Measurements from ENCODE around the gene PCBP3. TPM values are rescaled to one million over a fixed set of nuclear protein-coding genes. Genes with fewer than 3 reads are reported as not detected.

PCBP3 gene
- total and polyA plus RNA-seq, 2 of the 13 experiments (the other 11 are each of a cell fraction or from before 2014, with no cell fraction given) = not detected

DNA sequence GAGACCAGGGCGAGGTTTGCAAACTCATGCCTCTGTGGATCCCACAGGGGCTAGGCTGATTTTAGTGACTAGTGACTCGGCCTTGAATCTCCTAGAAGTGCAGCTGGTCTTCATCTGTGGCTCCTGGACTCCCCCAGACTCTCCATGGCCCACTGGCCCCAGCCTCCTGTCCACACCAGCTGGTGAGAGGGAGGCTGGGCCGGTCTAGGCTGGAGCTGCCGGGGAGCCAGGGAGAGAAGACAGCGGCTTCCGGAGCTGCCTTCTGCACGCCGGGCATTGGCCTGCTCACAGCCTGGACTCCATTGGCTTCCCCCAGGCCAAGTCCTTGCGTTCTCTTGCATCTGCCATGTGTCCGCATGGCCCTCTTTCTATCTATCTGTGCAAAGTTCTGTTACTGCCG, 285.9 kb downstream of the PCBP3 start:
- Histone ChIP-seq H3K79me2 (ENCODE audit: insufficient read depth, low read length) (no peaks in the 10 kb centered on the region), H3K4me3 (replicated peaks in 1 of 3; ENCODE audit: insufficient read depth in 1 of 3, low read depth in 2 of 3, low read length in 3 of 3) (no peak overlapping the region), H4K20me1 (ENCODE audit: insufficient read depth, low read length) (no peaks in the 10 kb centered on the region), H3K27me3 (ENCODE audit: control insufficient read depth in 1 of 2, insufficient read depth in 2 of 2, low read length in 2 of 2) (peaks cover 6 to 48% of the 10 kb centered on the region in 2 experiments), H3K9me3 (ENCODE audit: low read length) (no peaks in the 10 kb centered on the region), H3K27ac (ENCODE audit: extremely low read length, insufficient read depth, low read length) (no peak overlapping the region), H2AFZ (ENCODE audit: low read length) (no peak overlapping the region), H3K4me1 (ENCODE audit: insufficient read depth, low read length) (no peaks in the 10 kb centered on the region), H3K4me2 (ENCODE audit: low read depth, low read length) (no peak overlapping the region), H3K36me3 (replicated peaks in 1 of 2; ENCODE audit: control insufficient read depth in 1 of 2, insufficient read depth in 2 of 2, low read length in 2 of 2) (no peaks in the 10 kb centered on the region), H3K9ac (ENCODE audit: insufficient read depth, low read depth, low read length) (no peak overlapping the region)
- ChIA-PET CTCF (ENCODE audit: low intra/inter-chr PET ratio, low total read pairs) (no interaction called here), POLR2A (no interaction called here)
- WGBS (ENCODE audit: low lambda C conversion rate) = 67% methylated on average over 8 of the region's 11 CpGs
- TF ChIP-seq XBP1 (CRISPR knock-in tag; IDR thresholded peaks at IDR 0.05) (no peak), ZNF367 (CRISPR knock-in tag; IDR thresholded peaks at IDR 0.05; ENCODE audit: borderline replicate concordance) (no peak), GATAD2A (CRISPR knock-in tag; IDR thresholded peaks at IDR 0.05) (no peak), ZNF232 (CRISPR knock-in tag; IDR thresholded peaks at IDR 0.05; ENCODE audit: borderline replicate concordance) (no peak), MAFK (conservative IDR thresholded peaks at IDR 0.05 in 1 of 2, IDR thresholded peaks at IDR 0.05 in 1 of 2; ENCODE audit: low read length in 2 of 2) (no peak), ZSCAN31 (CRISPR knock-in tag; IDR thresholded peaks at IDR 0.05; ENCODE audit: low read depth) (no peak), HHEX (CRISPR knock-in tag; IDR thresholded peaks at IDR 0.05) (no peak), MBNL3 (CRISPR knock-in tag; conservative IDR thresholded peaks at IDR 0.05) (no peak), ATF1 (CRISPR knock-in tag; IDR thresholded peaks at IDR 0.05) (no peak), ZNF670 (CRISPR knock-in tag; IDR thresholded peaks at IDR 0.05; ENCODE audit: borderline replicate concordance) (no peak), ELF4 (CRISPR knock-in tag; IDR thresholded peaks at IDR 0.05; ENCODE audit: borderline replicate concordance) (no peak), ZBTB42 (CRISPR knock-in tag; IDR thresholded peaks at IDR 0.05) (no peak), CREM (IDR thresholded peaks at IDR 0.05) (no peak), CREM (CRISPR knock-in tag; IDR thresholded peaks at IDR 0.05) (no peak), DDIT3 (CRISPR knock-in tag; IDR thresholded peaks at IDR 0.05) (no peak), CTCF (CRISPR knock-in tag; IDR thresholded peaks at IDR 0.05) (no peak), SMC3 (IDR thresholded peaks at IDR 0.05; ENCODE audit: low read length) (no peak), ZNF619 (CRISPR knock-in tag; IDR thresholded peaks at IDR 0.05) (no peak)
- TF ChIP-seq, protein P1, sequence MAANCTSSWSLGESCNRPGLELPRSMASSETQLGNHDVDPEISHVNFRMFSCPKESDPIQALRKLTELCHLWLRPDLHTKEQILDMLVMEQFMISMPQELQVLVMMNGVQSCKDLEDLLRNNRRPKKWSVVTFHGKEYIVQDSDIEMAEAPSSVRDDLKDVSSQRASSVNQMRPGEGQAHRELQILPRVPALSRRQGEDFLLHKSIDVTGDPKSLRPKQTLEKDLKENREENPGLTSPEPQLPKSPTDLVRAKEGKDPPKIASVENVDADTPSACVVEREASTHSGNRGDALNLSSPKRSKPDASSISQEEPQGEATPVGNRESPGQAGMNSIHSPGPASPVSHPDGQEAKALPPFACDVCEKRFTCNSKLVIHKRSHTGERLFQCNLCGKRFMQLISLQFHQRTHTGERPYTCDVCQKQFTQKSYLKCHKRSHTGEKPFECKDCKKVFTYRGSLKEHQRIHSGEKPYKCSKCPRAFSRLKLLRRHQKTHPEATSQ (CRISPR knock-in tag; IDR thresholded peaks at IDR 0.05; ENCODE audit: borderline replicate concordance) = no peak
- TF ChIP-seq, protein P2, sequence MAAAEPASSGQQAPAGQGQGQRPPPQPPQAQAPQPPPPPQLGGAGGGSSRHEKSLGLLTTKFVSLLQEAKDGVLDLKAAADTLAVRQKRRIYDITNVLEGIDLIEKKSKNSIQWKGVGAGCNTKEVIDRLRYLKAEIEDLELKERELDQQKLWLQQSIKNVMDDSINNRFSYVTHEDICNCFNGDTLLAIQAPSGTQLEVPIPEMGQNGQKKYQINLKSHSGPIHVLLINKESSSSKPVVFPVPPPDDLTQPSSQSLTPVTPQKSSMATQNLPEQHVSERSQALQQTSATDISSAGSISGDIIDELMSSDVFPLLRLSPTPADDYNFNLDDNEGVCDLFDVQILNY (CRISPR knock-in tag; conservative IDR thresholded peaks at IDR 0.05) = no peak
- TF ChIP-seq, protein P3, sequence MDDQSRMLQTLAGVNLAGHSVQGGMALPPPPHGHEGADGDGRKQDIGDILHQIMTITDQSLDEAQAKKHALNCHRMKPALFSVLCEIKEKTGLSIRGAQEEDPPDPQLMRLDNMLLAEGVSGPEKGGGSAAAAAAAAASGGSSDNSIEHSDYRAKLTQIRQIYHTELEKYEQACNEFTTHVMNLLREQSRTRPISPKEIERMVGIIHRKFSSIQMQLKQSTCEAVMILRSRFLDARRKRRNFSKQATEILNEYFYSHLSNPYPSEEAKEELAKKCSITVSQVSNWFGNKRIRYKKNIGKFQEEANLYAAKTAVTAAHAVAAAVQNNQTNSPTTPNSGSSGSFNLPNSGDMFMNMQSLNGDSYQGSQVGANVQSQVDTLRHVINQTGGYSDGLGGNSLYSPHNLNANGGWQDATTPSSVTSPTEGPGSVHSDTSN (CRISPR knock-in tag; IDR thresholded peaks at IDR 0.05; ENCODE audit: borderline replicate concordance) = no peak
- FAIRE-seq (no peak), ATAC-seq (no peak; the same call in 2 of the 3 replicates), DNase-seq (ENCODE audit: low spot score) (no peak)
- intact Hi-C loops (cut with micrococcal nuclease; ENCODE audit: unreplicated experiment) (no loop called here), in situ Hi-C loops (cut with HindIII; ENCODE audit: extremely low pct_ligation_motif_present, low pct_unique_long_range_greater_than_20kb) (no loop called here)
- no TSS peak for BruUV-seq (replicated peaks)

Data from HepG2 (cell line).